Caco-2 (cell line): ENCODE data around the gene IP6K2. TPM values are rescaled to one million over a fixed set of nuclear protein-coding genes. Genes with fewer than 3 reads are reported as not detected.
"Not testable (repeated sequence)": the region's sequence is repeated elsewhere in the genome, so short reads cannot be mapped to it uniquely, and the experiment has no call there.

Source experiments
- BruUV-seq: library from RNA; stranded (reverse); fragments of 400-500 nt; replicated peaks from 2 replicates; lab custom pipeline; 2021; lab: Mats Ljungman, UMichigan
- CTCF ChIA-PET: fragments of 300-600 bp; sonication (Branson Sonifier 250); formaldehyde crosslinking; loops from one replicate; lab custom pipeline; 2022; ENCODE audit warnings: antibody characterized with exemption; lab: Charles Lee
- POLR2A ChIA-PET: fragments of 300-600 bp; sonication (Branson Sonifier 250); formaldehyde crosslinking; loops from one replicate; lab custom pipeline; 2022; ENCODE audit warnings: antibody characterized with exemption; lab: Charles Lee
- DNase-seq, 2 experiments: peaks; one replicate each; pipeline versions ENCODE4 v3.0.0 to v3.0.0-alpha.2; 2020 to 2022
- H3K27me3 ChIP-seq: replicated peaks from 2 replicates; pipeline ENCODE4 v1.6.0; 2011; ENCODE audit warnings: low read length; ENCODE audit not compliant: control insufficient read depth, insufficient read depth
- H3K36me3 ChIP-seq: 2 replicates; pipeline ENCODE4 v1.5.1; 2011; ENCODE audit warnings: low read length; ENCODE audit not compliant: control insufficient read depth, insufficient read depth
- H3K4me1 ChIP-seq: fragments of 250-450 bp; sonication (Bioruptor Pico); 2 replicates; pipeline ENCODE4 v1.5.1; 2020; ENCODE audit warnings: mild to moderate bottlenecking
- H3K4me3 ChIP-seq: 2 replicates; pipeline ENCODE4 v1.5.1; 2011; ENCODE audit warnings: low read depth, mild to moderate bottlenecking, control low read depth, low read length
- H3K9me3 ChIP-seq: fragments of 250-450 bp; sonication (Bioruptor Pico); 2 replicates; pipeline ENCODE4 v1.5.1; 2020; ENCODE audit warnings: mild to moderate bottlenecking, moderate library complexity
- H3K27ac Mint-ChIP-seq: one replicate; pipeline ENCODE4 v1.8.0; 2022; ENCODE audit warnings: mixed read lengths; ENCODE audit not compliant: unreplicated experiment
- H3K27me3 Mint-ChIP-seq: one replicate; pipeline ENCODE4 v1.8.0; 2022; ENCODE audit warnings: mixed read lengths; ENCODE audit not compliant: insufficient read depth, unreplicated experiment
- H3K36me3 Mint-ChIP-seq: one replicate; pipeline ENCODE4 v1.8.0; 2022; ENCODE audit warnings: mild to moderate bottlenecking, mixed read lengths; ENCODE audit not compliant: insufficient read depth, unreplicated experiment
- H3K4me1 Mint-ChIP-seq: one replicate; pipeline ENCODE4 v1.8.0; 2022; ENCODE audit warnings: low read depth, mixed read lengths; ENCODE audit not compliant: unreplicated experiment
- H3K4me3 Mint-ChIP-seq: one replicate; pipeline ENCODE4 v1.8.0; 2022; ENCODE audit warnings: mild to moderate bottlenecking, moderate library complexity, mixed read lengths; ENCODE audit not compliant: unreplicated experiment
- H3K9me3 Mint-ChIP-seq: one replicate; pipeline ENCODE4 v1.8.0; 2022; ENCODE audit warnings: mixed read lengths; ENCODE audit not compliant: unreplicated experiment
- intact Hi-C: fragments of 100-400 bp; cut with micrococcal nuclease; formaldehyde crosslinking; loops from one replicate; pipeline ENCODE4 v1.10.0; 2022; ENCODE audit not compliant: unreplicated experiment
- total RNA-seq: library from RNA; stranded (reverse); gene quantifications from 2 replicates; pipeline ENCODE4 v1.2.3, GENCODE V29; 2022
- TF ChIP-seq, protein P1 (sequence below), 2 experiments: fragments of 200-600 bp in 1 of 2; IDR thresholded peaks; 1 replicate in 1 of 2; 2 replicates in 1 of 2; pipeline versions ENCODE4 v1.5.1 to v1.8.0; 2011 to 2022; ENCODE audit warnings: antibody characterized with exemption in 1 of 2, control low read depth in 1 of 2, inconsistent platforms in 1 of 2, low read depth in 1 of 2, low read length in 1 of 2, mild to moderate bottlenecking in 1 of 2, moderate library complexity in 1 of 2; ENCODE audit not compliant: insufficient read depth in 1 of 2, severe bottlenecking in 1 of 2, unreplicated experiment in 1 of 2

IP6K2 gene
- total RNA-seq, 1 experiment from 2014 or later: 91.7 TPM

DNA sequence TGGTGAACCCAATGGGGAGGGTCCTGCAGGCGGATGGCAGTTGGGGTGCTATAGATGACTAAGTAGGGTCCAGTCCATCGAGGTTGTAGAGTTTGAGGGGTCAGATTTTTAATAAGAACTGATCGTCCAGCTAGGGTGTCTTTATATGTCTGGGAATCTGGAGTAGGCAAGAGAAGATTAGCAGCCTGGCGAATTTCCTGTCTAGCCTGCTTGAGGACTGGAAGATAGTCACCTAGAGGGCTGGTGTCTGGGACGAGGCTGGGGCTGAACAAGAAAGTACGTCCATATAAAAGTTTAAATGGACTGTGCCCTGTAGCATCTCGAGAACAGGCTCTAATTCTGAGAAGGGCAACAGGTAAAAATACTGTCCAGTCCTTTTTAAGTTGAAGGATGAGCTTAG lies 6.7 kb upstream of the IP6K2 start:
- CTCF ChIA-PET: interaction anchor here (0.6 kb wide), 1 partner anchor 264 kb away, joined by 3 read pairs; no protein-coding TSS in a partner anchor
- H3K27ac Mint-ChIP-seq: peak overlapping the region; percentile 48

DNA sequence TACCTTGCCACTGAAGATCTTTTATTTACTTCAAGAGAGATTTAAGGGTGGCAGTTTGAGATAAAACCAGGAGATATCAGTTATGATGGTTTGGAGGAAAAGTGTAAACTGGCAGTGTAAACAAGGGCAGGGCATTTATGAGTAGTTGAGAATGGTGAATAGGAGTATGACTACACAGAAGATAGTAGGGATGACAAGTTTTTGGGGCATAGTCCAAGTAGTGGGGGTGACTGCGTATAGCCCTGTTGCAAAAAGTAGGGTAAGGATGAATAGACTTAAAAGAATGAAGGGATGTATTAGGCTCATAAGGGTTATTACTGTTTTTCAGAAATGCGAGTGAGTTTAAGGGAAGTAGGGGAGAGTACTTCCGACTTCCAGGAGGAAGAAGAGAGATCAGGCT lies 6.3 kb upstream of the IP6K2 start:
- H3K27me3 Mint-ChIP-seq, CTCF ChIA-PET, H3K27me3 ChIP-seq, H3K9me3 ChIP-seq, H3K4me3 ChIP-seq, DNase-seq, BruUV-seq, H3K9me3 Mint-ChIP-seq, intact Hi-C loops, H3K36me3 ChIP-seq, H3K36me3 Mint-ChIP-seq, POLR2A ChIA-PET: not testable (repeated sequence)
- H3K27ac Mint-ChIP-seq: peak overlapping the region; percentile 48
- peaks cover 55% of the 10 kb centered on the region for H3K4me1 ChIP-seq
- peak overlapping the region; percentile 33 for H3K4me3 Mint-ChIP-seq
- peaks cover 43% of the 10 kb centered on the region for H3K4me1 Mint-ChIP-seq

More for the DNA sequence above, 6.7 kb upstream of the IP6K2 start:
- Histone ChIP-seq H3K9me3 (peaks cover 4% of the 10 kb centered on the region), H3K4me1 (peaks cover 51% of the 10 kb centered on the region), H3K36me3 (no peaks in the 10 kb centered on the region), H3K4me3 (no peak overlapping the region), H3K27me3 (no peaks in the 10 kb centered on the region)
- Mint-ChIP-seq H3K4me3 (peak overlapping the region; percentile 33), H3K27me3 (no peaks in the 10 kb centered on the region), H3K9me3 (no peaks in the 10 kb centered on the region), H3K4me1 (peaks cover 39% of the 10 kb centered on the region), H3K36me3 (no peaks in the 10 kb centered on the region)
- POLR2A ChIA-PET: no interaction called here
- intact Hi-C loops: no loop called here
- BruUV-seq: no TSS peak
- TF ChIP-seq, protein P1, sequence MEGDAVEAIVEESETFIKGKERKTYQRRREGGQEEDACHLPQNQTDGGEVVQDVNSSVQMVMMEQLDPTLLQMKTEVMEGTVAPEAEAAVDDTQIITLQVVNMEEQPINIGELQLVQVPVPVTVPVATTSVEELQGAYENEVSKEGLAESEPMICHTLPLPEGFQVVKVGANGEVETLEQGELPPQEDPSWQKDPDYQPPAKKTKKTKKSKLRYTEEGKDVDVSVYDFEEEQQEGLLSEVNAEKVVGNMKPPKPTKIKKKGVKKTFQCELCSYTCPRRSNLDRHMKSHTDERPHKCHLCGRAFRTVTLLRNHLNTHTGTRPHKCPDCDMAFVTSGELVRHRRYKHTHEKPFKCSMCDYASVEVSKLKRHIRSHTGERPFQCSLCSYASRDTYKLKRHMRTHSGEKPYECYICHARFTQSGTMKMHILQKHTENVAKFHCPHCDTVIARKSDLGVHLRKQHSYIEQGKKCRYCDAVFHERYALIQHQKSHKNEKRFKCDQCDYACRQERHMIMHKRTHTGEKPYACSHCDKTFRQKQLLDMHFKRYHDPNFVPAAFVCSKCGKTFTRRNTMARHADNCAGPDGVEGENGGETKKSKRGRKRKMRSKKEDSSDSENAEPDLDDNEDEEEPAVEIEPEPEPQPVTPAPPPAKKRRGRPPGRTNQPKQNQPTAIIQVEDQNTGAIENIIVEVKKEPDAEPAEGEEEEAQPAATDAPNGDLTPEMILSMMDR (IDR thresholded peaks at IDR 0.05; ENCODE audit: insufficient read depth in 1 of 2, low read depth in 1 of 2, low read length in 1 of 2, severe bottlenecking in 1 of 2, unreplicated experiment in 1 of 2): no peak
- no peak for DNase-seq

DNA sequence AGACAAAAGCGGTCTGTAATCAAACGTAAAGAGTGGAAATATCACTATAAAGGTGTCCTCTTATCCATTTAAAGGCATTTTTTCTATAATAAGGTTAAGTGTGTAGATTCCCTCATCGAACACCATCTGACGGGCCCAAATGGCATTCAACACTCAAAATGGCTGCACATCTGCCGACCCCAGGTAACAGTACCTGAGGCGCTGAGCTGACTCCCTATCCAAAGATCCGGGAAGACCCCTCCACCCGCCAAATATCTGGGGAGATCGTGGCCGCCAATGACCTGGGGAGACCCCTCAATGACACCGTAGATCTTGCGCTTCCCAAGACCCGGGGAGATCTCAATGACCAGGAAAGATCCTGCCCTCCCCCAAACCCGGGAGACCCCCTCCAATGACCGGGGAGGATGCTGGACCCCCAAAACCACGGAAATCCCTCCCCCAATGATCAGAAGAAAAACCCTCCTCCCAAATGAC lies 476 bp downstream of the IP6K2 start:
- Histone ChIP-seq H3K36me3 (peaks cover 4% of the 10 kb centered on the region), H3K4me1 (peaks cover 35% of the 10 kb centered on the region), H3K4me3 (peak overlapping the region; percentile 55), H3K27me3 (no peaks in the 10 kb centered on the region), H3K9me3 (no peaks in the 10 kb centered on the region)
- Mint-ChIP-seq H3K4me1 (peaks cover 41% of the 10 kb centered on the region), H3K4me3 (peak overlapping the region; percentile 66), H3K36me3 (peaks cover 52% of the 10 kb centered on the region), H3K27me3 (no peaks in the 10 kb centered on the region), H3K9me3 (no peaks in the 10 kb centered on the region), H3K27ac (peak overlapping the region; percentile 68)
- POLR2A ChIA-PET: interaction anchor here (0.5 to 1.9 kb wide), 13 partner anchors 15 to 313 kb away, joined by 3 to 13 read pairs (median 5); partner anchors contain the start of genes ARIH2, CELSR3, IMPDH2 and WDR6
- DNase-seq: peak in 1 of 2 experiments; percentile 36
- TF ChIP-seq, protein P1 (IDR thresholded peaks at IDR 0.05; ENCODE audit: insufficient read depth in 1 of 2, low read depth in 1 of 2, low read length in 1 of 2, severe bottlenecking in 1 of 2, unreplicated experiment in 1 of 2): no peak
- CTCF ChIA-PET: interaction anchor here (0.9 to 1.4 kb wide), 2 partner anchors 23 to 131 kb away, joined by 3 to 7 read pairs; partner anchors contain the start of gene PRKAR2A
- no TSS peak for BruUV-seq
- intact Hi-C loops: loop anchor here (2.0 to 10.0 kb wide), 2 partner anchors 24 to 198 kb away; partner anchors contain the start of gene ARIH2
